ENCODE measurements around the gene XCR1. TPM values are rescaled to one million over a fixed set of nuclear protein-coding genes. Genes with fewer than 3 reads are reported as not detected.

Gene XCR1
- total RNA-seq, result not detected in 2 replicates

GRCh38 chr3:46027021-46027705 lies at the start of gene XCR1:
TSS of gene XCR1 (minus strand) at chr3:46027483. CDS start at chr3:46021947, 5,536 bp downstream.

GRCh38 chr3:45995236-45996192 lies 31.8 kb downstream of the XCR1 start, which contains the start of gene FYCO1:
TSS of gene FYCO1 (minus strand) at chr3:45995824. CDS start at chr3:45984910, 10,914 bp downstream.

Other genes starting within 250 kb of the XCR1 start
- gene SLC6A20, start 230.9 kb downstream of the XCR1 start, total RNA-seq, result not detected in 2 replicates
- gene LZTFL1, start 185.4 kb downstream of the XCR1 start, total RNA-seq, result 17.9 and 18.6 TPM in 2 replicates
- not detected in 2 replicates for gene CCR9, start 140.9 kb downstream of the XCR1 start, total RNA-seq
- gene CXCR6, start 84.0 kb downstream of the XCR1 start, total RNA-seq, result not detected in 2 replicates
- 9.5 and 11.3 TPM in 2 replicates for gene FYCO1, start 31.7 kb downstream of the XCR1 start, total RNA-seq
- under 0.01 and 0.29 TPM in 2 replicates for gene CCR1, start 180.8 kb upstream of the XCR1 start, total RNA-seq
- not detected in 2 replicates for gene CCR3, start 215.0 kb upstream of the XCR1 start, total RNA-seq